Activated naive CD8-positive, alpha-beta T cell (primary cell): ENCODE measurements around the gene MMP24.

ENCODE experiments used
- H3K27ac Mint-ChIP-seq: one replicate; pipeline ENCODE4 v1.8.0; 2021; ENCODE audit warnings: mixed read lengths
- H3K27me3 Mint-ChIP-seq: one replicate; pipeline ENCODE4 v1.8.0; 2021; ENCODE audit warnings: mixed read lengths
- H3K36me3 Mint-ChIP-seq: one replicate; pipeline ENCODE4 v1.8.0; 2021; ENCODE audit warnings: mixed read lengths
- H3K4me1 Mint-ChIP-seq: one replicate; pipeline ENCODE4 v1.8.0; 2021; ENCODE audit warnings: low read depth, mixed read lengths
- H3K4me3 Mint-ChIP-seq: one replicate; pipeline ENCODE4 v1.8.0; 2021; ENCODE audit warnings: mild to moderate bottlenecking, mixed read lengths
- H3K9me3 Mint-ChIP-seq: one replicate; pipeline ENCODE4 v1.8.0; 2021; ENCODE audit warnings: low read depth, mixed read lengths

The MMP24 gene

DNA sequence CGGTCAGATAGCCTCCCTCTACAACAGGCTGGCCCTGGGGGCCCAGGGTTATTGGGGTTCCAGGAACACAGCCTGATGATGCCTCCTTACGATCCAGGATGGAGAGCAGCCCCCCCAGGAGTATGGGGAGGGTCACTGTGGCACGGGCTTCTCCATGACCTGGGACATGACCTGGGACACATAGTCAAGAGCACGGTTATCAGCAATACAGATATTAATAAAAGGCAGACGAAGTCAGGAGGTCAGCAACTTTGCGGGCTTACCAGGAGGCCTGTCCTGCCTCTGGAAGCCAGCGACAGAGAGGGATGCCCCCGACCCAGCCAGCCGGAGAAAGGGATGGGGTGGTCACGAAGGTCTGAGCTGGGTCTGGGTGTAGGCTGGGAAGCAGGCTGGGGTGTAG lies 50.6 kb downstream of the MMP24 start:
- H3K4me3 Mint-ChIP-seq: peak overlapping the region; percentile 98
- H3K9me3 Mint-ChIP-seq: no peaks in the 10 kb centered on the region
- H3K27me3 Mint-ChIP-seq: no peaks in the 10 kb centered on the region
- peaks cover 12% of the 10 kb centered on the region for H3K36me3 Mint-ChIP-seq
- H3K27ac Mint-ChIP-seq: peak overlapping the region; percentile 98
- peaks cover 29% of the 10 kb centered on the region for H3K4me1 Mint-ChIP-seq

- Mint-ChIP-seq H3K27me3 (no peaks in the 10 kb centered on the region), H3K4me3 (peak within 1 kb of the TSS; percentile 98), H3K9me3 (no peaks in the 10 kb centered on the region), H3K36me3 (peaks cover 14% of the 10 kb centered on the region), H3K27ac (peak within 1 kb of the TSS; percentile 98), H3K4me1 (peaks cover 32% of the 10 kb centered on the region)
These were observed 51.3 kb downstream of the MMP24 start, which contains the start of gene MMP24OS for GRCh38 chr20:35277531-35278395. Gene MMP24OS (minus strand): TSS chr20:35278122. CDS start chr20:35277929, 193 bp downstream.

DNA sequence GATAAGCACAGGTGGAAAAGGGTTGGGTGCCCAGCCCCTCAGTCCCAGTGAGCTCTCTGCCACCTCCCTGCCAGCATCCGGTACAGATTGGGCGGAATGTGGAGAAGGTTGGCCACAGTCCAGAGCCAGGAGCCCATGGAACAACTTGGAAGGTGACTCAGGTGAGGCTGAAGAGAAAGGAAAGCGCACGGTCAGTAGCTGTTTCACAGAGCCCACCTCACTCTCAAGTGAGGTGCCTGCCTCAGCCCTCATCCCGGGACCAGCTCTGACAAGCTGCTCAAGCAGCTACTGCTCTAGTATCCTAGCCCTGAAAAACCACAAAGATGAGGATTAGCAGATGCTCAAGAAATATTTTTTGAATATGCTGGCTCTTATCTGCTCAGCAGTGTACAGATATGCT lies 52.5 kb downstream of the MMP24 start:
- Mint-ChIP-seq H3K27me3 (no peaks in the 10 kb centered on the region), H3K9me3 (no peaks in the 10 kb centered on the region), H3K27ac (peak overlapping the region; percentile 72), H3K36me3 (peaks cover 16% of the 10 kb centered on the region), H3K4me1 (peaks cover 39% of the 10 kb centered on the region), H3K4me3 (peak overlapping the region; percentile 69)

- H3K27me3 Mint-ChIP-seq: no peaks in the 10 kb centered on the region
- H3K4me3 Mint-ChIP-seq: no peak overlapping the region
- H3K27ac Mint-ChIP-seq: peak overlapping the region; percentile 46
- H3K4me1 Mint-ChIP-seq: peaks cover 39% of the 10 kb centered on the region
- H3K9me3 Mint-ChIP-seq: no peaks in the 10 kb centered on the region
- peaks cover 16% of the 10 kb centered on the region for H3K36me3 Mint-ChIP-seq
These were observed 53.2 kb downstream of the MMP24 start for GRCh38 chr20:35279533-35280174.

DNA sequence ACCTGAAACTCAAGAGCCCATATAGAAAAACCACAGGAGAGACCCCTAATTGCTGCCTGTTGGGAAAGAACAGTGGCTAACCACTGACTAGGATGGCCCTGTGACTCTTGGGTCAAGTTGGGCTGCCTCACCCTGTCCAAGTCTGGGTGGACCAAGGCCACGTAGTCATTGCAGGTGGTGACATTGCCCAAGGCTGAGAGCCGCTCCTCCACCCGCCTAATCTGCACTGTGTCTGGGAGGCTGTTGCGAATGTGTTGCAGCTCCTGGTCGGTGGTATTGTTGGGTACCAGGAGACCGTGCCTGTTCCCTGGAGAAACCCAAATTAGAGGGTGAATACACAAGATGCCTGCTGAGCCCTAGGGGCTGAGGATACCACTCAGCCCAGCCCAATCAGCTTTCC lies 54.0 kb downstream of the MMP24 start:
- Mint-ChIP-seq H3K27me3 (no peaks in the 10 kb centered on the region), H3K36me3 (peaks cover 16% of the 10 kb centered on the region), H3K9me3 (no peaks in the 10 kb centered on the region), H3K27ac (no peak overlapping the region), H3K4me1 (peaks cover 45% of the 10 kb centered on the region), H3K4me3 (no peak overlapping the region)

DNA sequence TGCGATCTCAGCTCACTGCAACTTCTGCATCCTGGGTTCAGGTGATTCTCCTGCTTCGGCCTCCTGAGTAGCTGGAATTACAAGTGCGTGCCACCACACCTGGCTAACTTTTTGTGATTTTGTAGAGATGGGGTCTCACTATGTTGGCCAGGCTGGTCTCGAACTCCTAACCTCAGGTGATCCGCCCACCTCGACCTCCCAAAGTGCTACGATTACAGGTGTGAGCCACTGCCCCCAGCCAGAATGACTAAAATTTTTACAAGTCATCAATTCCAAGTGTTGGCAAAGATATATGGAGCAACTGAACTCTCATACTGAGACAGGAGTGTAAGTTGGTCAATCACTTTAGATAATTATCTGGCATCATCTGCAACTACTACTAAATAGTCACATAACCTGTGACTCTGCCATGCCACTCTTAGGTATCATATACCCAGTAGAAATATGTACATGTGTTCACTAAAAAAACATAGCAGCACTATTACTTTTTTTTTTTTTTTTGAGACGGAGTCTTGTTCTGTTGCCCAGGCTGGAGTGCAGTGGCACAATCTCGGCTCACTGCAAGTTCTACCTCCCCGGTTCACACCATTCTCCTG lies 55.1 kb downstream of the MMP24 start:
- Mint-ChIP-seq H3K27ac (no peak overlapping the region), H3K27me3 (no peaks in the 10 kb centered on the region), H3K4me1 (peaks cover 46% of the 10 kb centered on the region), H3K9me3 (no peaks in the 10 kb centered on the region), H3K4me3 (peak overlapping the region; percentile 15), H3K36me3 (peaks cover 16% of the 10 kb centered on the region)

GRCh38 chr20:35283441-35284266 lies 57.2 kb downstream of the MMP24 start:
- H3K36me3 Mint-ChIP-seq: peaks cover 13% of the 10 kb centered on the region
- H3K4me1 Mint-ChIP-seq: peaks cover 35% of the 10 kb centered on the region
- H3K4me3 Mint-ChIP-seq: peak overlapping the region; percentile 93

GRCh38 chr20:35284267-35284991 lies 57.9 kb downstream of the MMP24 start, which contains the start of gene EIF6:
Gene EIF6 (minus strand): TSS chr20:35284772. CDS start chr20:35284487, 285 bp downstream.
- peaks cover 33% of the 10 kb centered on the region for H3K4me1 Mint-ChIP-seq
- peak within 1 kb of the TSS; percentile 96 for H3K27ac Mint-ChIP-seq
- peak within 1 kb of the TSS; percentile 93 for H3K4me3 Mint-ChIP-seq
- H3K9me3 Mint-ChIP-seq: no peaks in the 10 kb centered on the region
- no peaks in the 10 kb centered on the region for H3K27me3 Mint-ChIP-seq
- H3K36me3 Mint-ChIP-seq: peaks cover 13% of the 10 kb centered on the region

More at GRCh38 chr20:35283441-35284266, 57.2 kb downstream of the MMP24 start:
- H3K27ac Mint-ChIP-seq: peak overlapping the region; percentile 96
- no peaks in the 10 kb centered on the region for H3K27me3 Mint-ChIP-seq
- no peaks in the 10 kb centered on the region for H3K9me3 Mint-ChIP-seq

DNA sequence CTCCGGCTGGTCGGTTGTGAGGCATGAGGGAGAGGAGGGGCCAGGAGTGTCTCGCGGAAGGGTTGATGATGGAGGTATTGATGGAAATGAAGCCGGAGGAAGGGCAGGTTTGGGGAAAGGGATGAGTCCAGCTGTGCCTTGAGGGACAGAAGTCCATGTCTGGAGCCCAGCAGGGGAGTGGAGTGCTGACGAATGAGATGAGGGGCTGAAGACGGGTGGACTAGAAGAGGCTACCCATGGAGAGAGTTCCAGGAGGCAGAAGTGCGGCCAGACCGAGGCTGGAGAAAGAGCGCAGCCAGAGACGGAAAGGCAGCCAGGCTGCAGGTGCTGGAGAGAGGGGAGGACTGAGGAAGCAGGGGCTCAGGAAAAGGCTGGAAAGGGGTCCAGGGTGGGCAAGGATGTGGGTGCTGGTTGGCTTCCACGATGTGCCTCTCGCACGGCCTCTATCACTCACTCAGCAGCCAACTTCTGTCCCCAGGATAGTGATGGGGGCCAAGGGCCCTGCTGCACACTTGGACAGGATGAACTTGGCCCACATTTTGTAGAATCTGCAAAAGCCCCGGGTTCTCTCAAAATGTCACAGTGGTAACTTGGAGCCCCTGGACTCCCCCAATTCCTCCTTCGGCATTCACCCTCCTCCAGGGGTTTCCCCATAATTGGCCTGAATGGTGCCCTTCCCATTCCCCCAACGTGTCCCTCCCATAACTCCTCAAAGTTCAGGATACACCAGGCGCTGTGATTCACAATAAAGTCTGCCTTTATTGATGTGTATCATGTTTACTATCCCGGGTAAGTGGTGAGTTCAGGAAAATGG lies 58.7 kb downstream of the MMP24 start:
- H3K27me3 Mint-ChIP-seq: no peaks in the 10 kb centered on the region
- peaks cover 7% of the 10 kb centered on the region for H3K36me3 Mint-ChIP-seq
- peak overlapping the region; percentile 96 for H3K27ac Mint-ChIP-seq
- H3K9me3 Mint-ChIP-seq: no peaks in the 10 kb centered on the region
- peak overlapping the region; percentile 93 for H3K4me3 Mint-ChIP-seq
- peaks cover 29% of the 10 kb centered on the region for H3K4me1 Mint-ChIP-seq

DNA sequence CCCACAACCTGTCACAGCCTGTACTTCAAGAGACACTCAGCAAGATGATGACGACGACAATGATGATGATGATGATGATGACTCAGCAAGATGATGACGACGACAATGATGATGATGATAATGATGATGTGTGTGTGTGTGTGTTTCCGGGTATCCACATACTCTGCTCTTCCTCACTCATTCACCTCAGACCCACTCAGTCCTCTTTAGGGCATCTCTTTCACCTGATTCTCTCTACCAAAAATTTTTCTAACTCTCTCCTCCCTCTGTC lies 59.3 kb downstream of the MMP24 start:
- Mint-ChIP-seq H3K4me3 (peak overlapping the region; percentile 93), H3K4me1 (peaks cover 27% of the 10 kb centered on the region), H3K9me3 (no peaks in the 10 kb centered on the region), H3K27me3 (no peaks in the 10 kb centered on the region), H3K36me3 (peaks cover 6% of the 10 kb centered on the region), H3K27ac (peak overlapping the region; percentile 96)

DNA sequence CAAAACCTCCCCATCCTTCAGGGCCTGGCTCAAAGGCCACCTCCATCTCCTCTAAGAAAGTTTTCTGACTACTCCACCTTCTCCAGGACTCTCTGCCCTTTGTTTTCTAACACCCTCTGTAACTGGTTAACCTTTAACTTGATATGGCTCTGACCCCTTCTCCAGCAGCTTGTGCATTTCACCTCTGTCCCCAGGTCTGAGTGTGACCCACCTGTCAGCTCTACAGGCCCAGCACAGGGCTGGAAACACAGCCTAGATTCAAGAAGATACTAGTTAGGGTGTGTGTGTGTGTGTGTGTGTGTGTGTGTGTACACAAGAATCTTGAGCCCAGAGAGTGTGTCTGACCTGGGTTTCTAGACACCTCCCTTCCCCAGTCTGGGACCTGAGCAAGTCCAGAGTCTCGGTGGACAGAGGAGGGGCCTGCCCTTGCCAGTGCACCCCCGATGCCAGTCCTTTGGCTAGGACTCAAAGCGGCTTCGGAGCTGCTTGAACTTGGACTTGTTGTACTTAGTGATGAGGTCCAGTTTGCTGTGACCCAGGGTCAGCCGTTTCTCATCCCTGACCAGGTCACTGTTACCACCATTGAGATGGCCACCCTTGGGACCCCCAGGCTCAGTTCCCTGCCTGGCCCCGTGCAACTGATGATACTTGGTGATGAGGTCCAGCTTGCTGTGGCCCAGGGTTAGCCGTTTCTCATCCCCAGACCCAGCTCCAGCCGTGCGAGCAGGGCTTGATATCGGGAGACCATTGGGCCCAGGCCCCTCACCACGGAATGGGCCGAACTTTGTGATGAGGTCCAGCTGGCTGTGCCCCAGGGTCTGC lies 59.8 kb downstream of the MMP24 start:
- H3K9me3 Mint-ChIP-seq: no peaks in the 10 kb centered on the region
- peaks cover 6% of the 10 kb centered on the region for H3K36me3 Mint-ChIP-seq
- H3K27me3 Mint-ChIP-seq: no peaks in the 10 kb centered on the region
- H3K4me1 Mint-ChIP-seq: peaks cover 27% of the 10 kb centered on the region
- H3K4me3 Mint-ChIP-seq: peak overlapping the region; percentile 93
- peak overlapping the region; percentile 96 for H3K27ac Mint-ChIP-seq

GRCh38 chr20:35286899-35287508 lies 60.5 kb downstream of the MMP24 start:
- H3K36me3 Mint-ChIP-seq: peaks cover 4% of the 10 kb centered on the region
- no peaks in the 10 kb centered on the region for H3K27me3 Mint-ChIP-seq
- no peak overlapping the region for H3K4me3 Mint-ChIP-seq
- H3K9me3 Mint-ChIP-seq: no peaks in the 10 kb centered on the region
- no peak overlapping the region for H3K27ac Mint-ChIP-seq
- H3K4me1 Mint-ChIP-seq: peaks cover 23% of the 10 kb centered on the region
